GM19455 (cell line): ENCODE data around the gene SLC22A12.

Experiments used
- ATAC-seq: cut with Tn5 transposase; IDR thresholded peaks from one replicate; pipeline ENCODE4 v1.9.1; 2021; ENCODE audit not compliant: unreplicated experiment

Gene SLC22A12

DNA sequence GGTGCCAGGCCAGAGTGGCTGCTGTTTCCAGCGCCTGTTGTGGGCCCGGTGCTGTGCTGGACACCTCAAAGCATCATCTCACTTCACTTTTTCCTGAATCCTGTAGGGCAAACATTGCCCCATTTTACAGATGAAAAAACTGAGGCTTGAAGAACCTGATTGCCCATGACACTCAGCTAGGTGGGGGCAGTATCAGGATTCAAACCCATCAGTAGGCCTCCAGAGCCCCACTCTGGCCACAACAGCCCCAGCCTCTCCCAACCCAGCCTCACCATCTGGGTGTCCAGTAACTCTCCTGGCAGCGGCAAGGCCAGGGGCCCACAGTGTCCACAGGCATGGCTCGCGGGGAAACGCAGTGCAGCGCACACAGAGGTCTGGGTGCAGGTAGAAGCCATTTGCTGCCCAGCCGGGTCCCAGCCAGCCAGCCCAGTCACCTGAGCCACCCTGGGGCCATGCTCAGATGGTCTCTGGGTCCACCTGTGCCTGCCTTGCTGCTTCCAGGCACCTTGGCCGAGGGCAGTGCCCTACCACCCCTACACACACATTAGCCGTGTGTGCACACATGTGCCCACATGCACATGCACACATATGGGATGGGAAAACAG, 11.5 kb downstream of the SLC22A12 start:
- ATAC-seq, result no peak

DNA sequence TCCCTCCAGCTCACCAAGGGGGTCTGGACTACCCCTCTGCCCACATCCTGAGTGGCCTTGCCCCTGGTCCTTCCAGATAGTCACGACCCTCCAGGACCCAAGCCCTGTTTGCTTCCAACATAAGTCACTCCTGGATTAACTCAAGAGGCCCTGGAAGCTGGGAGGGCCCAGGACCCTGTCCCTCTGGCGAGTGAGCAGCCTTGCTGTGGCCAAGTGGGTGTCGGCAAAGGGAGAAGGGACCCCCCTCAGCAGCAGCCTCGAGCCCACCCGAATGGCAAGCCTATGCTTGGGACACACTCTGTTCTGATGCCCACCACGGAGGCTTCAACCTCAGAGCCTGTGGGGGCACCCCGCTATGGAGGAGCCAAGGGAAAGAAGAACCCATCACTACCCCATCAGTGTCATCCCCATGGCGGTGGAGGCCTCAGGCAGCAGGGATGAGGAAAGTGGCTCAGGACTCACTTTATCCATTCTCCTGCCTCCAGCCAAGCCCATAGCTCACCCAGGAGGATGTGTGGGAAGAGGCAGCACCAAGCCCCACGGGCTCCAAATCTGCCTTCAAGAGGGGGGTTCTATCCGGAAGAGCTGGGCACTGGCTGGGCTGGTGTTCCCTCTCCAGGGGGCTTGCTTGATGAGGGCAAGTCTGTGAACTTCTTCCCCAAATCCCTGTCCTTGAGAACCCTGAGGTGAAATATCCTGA, 12.5 kb downstream of the SLC22A12 start:
- ATAC-seq, result no peak

DNA sequence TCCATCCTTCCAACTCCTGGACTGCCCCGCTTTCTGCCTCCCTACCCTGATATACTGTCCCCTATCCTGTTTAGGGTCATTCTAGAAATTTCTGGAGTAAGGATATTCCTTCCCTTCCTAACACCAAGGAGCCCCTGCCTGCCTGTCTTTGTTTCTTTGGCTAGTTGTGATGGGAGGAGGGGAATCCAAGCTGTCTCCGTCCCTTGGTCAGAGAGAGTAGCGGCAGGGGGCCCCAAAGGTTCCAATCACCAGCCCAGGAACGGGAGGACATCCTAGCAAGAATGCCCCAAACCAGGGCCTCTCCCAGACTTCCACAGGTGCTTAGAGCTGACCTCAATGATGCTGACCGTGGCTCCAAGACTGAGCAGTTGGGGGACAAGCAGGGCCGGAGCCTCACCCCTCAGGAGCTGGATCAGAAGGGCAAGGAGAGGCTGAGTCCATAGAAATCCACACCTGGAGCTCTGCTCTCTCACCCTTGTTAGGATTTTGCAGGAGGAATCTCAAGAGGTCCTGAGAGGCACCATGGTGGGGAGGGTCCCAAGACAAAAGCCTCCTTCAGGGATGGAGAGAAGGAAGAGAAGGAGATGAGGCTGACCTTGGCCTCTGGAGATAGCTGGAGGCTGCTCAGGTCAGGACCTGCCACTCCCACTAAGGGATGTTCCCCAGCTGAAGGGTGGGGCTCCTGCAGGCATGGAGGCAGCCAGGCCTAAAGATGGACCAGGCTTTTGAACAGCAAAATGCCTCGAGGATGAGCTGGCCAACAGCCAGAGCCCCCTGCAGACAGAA, 13.6 kb downstream of the SLC22A12 start:
- no peak for ATAC-seq

DNA sequence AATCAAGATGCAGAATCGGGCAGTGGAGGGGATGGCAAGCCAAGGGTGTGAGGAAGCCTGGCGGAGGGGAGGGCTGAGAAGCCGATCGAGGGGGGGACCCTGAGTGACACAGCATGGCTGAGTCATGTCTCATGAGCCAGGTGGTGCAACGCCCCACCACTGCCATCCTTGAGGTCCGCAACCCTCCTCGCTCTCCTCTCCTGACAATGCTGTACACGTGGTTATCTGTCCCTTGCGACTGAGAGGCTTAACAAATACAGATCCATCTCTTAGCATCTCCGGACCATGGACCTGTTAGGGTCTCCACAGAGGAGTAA, 14.2 kb downstream of the SLC22A12 start:
- ATAC-seq, result no peak

DNA sequence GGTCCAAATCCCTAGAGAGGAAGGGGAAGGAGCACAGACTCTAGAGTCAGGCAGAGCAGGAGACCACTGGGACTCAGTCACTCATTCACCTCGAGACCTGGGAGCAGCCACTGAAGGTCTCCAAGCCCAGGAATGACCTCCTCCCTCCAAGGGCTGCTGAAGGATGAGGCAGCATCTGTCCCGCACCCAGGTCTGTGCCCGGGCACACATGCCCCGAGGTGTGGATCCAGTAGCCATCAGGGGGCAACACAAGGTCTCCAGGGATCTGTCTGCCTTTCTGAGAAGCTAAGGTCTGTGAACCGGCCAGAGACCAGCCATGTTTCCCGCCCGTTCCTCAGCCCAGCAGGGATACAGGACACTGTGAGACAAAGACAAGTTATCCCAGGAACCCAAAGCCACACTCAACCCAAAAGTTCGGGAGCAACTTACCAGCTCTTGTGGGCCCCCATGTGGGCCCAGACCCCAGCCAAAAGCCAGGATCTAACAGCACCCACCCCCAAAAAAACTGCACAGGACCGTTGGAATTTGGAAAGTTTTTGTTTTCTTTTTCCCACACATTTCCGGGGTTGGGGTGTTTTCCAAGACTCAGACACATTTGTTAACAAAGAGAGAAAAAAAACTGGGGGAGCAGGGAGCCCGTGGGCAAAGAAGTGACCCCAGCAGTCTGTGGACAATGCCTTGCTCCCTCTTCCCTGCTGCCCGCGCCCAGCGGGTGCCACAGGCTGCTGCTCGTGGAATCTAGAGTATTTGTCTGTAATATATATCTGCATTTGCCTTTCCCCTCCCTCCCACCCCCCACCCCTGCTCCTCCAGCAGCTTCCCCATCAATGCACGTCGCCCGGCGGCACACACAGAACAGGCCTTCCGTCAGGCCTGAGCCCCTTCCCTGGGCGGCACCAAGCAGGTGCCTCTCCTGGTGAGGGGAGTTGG, 14.9 kb downstream of the SLC22A12 start:
- ATAC-seq, result no peak

DNA sequence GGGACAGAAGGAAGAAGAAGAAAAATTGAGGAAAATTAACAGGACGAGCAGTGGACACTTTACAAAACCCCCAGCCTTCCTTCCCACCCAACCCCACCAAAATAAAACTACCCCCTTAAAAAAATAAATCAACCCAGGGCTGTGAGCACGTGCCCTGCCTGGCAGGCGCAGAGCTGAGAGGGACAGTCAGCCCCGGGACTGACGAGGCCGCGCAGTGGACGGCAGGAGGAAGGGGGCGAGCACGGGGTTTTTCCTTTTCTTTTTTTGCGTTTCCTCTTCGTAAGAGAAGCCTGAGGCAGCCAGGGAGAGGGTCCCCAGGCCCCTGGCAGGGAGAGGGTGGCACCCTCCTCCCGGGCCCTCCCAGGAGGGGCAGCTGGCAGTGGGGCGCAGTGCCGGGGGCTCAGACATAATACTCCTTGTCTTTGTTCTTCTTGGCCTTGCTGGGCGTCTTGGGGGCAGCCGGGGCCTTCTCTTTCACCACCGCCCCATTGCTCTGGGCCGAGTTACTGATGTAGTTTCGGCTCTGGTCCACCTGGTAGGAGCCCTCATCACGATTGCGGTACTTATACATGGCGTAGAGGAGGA, 15.9 kb downstream of the SLC22A12 start:
- no peak for ATAC-seq

DNA sequence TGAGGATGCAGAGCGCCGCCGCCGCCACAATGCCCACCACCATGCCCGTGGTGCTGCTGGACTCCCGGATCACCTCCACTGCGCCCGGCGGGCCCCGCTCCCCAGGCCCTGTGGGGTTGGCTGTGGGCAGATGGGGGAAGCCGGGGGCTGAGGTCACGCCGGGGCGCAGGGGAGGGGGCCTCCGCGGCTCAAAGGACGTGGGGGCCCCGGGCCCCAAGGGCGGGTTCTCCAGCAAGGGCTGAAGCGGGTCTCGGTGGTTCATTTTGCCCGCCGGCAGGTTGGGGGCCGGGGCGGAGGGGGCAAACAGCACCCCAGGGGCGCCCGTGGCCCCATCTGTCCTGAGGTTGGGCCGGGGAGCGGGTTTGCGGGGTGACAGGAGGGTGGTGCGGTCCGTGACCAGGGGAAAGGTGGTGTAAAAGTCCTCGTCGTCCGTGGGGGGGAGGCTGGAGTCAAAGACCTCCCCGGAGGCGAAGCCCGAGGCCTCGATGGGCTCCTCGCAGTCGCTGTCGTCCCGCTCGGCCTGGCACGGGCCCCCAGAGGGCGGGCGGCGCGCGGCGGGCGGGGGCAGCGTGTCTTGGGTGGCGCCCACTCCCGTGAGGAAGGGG, 16.5 kb downstream of the SLC22A12 start:
- ATAC-seq, result no peak

DNA sequence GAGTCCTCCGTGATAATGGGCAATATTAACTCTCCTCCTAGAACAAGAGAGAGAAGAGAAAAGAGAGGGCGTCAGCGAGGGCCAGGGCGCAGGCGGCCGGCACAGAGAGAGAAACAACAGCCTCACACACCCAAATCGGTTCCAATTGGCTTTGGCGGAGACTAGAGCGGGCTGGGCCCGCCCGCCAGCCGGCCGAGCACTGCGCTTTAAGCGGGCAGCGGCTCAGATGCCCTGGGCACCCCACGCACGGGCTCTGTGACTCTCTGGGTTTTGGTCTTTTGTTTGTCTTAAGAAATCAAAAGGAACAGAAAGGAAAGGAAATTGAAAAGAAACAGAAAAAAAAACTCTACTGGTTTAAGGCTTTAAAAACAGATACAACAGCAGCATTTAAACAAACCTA, 17.0 kb downstream of the SLC22A12 start:
- no peak for ATAC-seq

DNA sequence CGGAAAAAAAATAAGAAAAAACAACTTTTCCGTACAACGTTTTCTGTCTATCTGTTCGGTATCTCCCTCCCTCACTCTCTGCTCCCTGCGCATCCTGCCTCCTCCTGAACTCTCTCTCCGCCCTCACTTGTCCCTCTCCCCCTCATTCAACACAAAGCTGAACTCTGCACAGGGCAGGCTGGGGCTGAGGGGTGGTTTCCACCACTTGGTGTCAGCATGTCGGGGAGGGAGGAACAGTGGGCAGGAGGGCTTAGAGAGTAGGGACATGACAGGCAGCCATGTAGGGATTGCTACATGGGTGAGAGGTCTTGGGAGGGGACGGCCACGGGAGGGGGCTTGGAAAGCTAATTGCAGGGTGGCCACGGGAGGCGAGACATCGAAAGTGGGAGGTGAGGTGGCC, 17.6 kb downstream of the SLC22A12 start:
- no peak for ATAC-seq

DNA sequence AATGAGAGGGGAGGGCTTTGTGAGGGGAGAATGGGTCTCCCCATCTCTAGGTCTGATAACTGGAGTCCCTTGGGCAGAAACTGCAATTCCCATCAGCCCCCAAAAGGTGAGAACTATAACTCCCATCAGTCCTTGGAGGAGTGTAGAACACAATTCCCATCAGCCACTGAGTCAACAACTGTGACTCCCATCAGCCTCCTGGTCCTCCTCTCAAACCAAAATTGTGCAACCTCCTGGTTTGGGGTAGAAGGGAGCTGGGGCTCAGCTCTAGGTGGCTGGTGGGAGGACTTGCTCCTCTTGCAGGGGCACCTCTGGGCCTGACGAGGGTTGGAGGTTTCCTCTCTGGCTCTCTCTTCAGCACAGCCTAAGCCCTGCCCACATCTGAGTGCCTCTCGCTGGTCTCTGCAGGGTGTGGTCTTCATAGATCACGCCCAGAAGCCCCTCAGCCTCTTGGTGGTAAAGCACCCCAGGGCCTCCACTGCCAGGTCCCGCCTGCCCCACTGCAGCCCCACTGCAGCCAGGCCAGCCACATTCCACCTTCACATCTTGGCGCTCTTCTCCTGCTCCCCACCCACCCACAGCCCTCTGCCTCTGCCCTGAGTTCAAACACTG, 18.5 kb downstream of the SLC22A12 start:
- ATAC-seq, result no peak

DNA sequence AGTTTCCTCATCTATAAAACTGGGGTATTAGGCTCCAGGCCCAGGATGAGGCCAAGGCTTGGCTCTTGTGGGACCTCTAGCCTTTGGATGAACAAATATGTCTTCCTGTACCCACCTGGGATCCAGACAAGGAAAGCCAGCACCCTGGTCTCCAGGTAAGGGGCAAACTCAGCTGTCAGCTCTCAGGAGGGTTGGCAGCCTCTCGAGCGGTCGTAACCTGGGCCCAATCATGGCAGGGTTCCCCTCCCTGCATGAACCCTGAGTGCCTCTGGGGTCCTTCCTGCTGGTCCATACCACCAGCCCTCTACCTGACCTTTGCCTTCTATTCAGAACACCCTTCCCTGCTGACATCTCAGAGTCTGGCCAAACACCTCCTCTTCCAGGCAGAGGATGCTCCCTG, 19.6 kb downstream of the SLC22A12 start:
- no peak for ATAC-seq

DNA sequence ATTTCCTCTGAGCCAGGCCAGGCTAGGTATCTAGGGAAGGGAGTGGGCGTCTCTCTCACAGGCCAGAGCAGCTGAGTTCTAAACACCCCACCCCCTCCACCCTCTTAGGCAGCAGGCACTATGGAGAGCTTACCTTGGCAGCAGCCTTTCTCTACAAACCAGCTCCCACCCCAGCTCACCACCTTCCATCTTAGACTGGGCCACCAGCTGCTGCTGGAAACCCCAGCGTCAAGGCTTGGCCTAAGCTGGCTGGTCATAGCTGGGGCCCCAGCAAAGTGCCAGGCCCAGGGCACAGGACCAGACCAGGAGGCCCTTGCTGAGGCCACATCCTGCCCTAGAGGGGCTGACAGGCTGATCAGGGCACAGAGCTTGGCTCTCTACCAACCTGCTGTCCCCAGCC, 20.2 kb downstream of the SLC22A12 start:
- no peak for ATAC-seq

DNA sequence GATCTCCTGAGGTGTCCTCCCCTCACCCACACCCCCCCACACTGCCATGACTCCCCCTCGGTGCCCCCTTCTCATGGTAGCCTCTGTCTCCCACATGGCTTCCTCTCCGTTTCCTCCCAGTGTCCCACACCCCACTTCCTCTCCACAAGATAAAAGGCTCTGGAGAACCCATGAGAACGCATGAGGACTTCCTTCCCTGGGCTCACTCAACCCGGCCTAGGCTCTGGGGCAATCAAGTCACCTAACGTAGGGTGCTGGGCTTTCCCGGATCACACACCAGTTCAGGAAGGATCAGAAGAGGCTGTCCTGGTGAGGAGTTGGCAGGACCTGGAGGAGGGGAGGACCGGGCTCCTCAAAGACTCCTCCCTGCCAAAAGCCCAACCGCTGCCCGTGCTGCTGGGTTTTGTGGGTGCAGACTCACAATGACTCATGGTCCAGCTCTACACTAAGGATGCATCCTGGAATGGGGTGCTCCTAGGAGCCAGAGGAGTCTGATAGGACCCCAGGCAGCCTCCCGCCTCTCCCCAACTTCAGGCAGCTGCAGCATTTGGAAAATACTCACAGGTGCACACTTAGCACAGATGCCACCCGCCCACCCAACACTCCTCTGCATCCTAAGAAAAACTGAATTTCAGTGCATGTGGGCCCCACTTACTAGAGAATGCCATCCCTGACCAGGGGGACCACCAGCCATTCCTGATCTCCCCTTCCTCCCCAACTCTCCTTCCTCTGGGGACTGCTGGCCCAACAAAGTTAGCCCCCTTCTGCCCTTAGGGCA, 21.0 kb downstream of the SLC22A12 start:
- ATAC-seq, result no peak

DNA sequence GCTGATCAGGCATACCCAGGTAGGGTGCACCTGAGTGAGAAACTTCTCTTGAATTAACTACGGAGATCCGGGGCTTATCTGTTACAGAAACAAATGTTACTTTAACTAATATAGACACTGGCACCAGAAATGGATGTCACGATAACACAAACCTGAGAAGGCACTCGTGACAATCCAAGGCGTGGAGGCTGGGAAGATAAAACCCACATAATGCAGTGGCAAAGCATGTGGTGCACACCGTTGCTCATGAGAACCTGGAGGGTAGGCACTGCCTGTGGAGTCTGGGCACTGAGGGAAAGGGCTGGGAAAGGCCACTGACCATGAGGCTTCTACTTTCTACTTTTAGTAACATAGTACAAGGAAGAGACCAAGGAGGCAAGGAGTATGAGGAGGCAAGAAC, 22.6 kb downstream of the SLC22A12 start:
- ATAC-seq, result no peak

DNA sequence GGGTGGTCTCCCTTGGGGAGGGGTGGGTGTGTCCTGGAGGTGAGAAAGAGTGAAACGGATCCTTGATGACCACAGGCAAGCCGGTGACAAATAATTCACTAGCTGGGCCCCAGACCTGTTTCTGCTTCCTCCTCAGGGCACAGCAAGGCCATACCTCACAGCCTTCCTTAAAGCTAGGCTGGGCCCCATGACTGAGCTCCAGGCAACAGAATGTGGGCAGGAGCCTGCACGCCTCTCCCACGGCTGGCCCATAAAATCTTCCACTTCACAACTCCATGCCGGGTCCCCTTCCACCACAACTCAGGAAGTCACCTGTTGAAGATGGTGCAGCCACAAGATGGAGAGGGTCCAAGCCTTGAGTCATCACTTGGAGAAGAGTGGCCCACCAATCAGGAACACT, 23.9 kb downstream of the SLC22A12 start:
- no peak for ATAC-seq

DNA sequence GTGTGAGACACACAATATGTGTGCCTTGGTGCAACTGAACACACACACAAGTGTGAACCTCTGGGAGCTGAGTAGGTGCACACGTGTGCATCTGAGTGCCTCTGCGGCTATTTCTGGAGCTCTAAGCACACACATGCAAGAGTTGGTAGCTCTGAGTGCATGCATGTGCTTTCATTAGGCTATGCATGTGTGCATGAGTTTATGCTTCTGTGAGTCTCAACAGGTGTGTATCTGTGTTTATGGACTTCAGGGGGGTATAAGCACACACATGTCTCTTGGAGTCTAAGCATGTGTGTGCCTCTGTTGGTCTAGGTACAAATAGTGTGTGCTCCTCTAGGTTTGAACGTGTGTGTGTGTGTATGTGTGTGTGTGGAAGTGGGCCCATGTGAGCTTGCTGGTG, 25.8 kb downstream of the SLC22A12 start:
- no peak for ATAC-seq

DNA sequence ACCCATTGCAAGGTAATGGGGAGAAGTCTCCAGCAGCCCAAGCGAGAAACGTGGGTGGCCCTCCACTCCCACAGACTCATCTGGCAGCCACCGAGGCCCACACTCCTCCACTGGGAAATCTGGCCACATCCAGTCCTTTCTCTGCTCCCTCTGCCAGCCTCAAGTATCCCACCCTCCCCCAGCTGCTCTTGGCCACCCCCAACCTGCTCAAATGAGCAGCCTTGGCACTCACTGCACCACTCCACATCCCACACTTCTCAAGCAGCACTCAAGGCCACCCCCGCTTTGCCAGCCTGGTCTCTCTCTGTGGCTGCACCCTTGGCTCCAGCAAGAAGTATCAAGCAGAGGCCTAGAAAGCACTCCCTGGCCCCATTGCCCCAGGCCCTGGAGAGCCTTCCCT, 28.2 kb downstream of the SLC22A12 start:
- no peak for ATAC-seq

DNA sequence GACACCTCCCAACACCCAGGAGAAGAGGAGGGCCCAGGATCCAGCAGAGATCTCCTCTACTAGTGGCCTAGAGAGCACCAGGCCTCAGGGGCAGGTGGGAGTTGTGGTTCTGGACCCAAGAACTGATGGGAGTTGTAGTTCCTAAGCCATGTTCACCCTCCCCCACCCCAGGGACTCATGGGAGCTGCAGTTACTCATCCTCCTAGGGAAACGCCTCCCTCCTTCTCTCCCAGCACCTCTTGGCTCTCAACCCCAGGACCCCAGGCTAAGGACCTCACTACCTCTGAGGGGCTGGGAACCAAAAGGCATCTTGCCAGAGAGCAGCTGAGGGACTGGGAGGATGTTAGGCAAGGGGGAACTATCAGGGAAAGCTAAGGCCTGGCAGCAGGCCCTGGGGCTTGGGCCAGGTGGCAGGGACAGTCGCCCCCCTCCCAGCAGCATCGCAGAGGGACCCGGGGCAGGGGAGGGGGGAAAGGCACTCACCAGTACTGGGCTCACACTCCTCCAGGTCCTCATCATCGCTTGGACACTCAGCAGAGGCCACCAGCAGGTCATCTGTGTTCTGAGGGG, 28.9 kb downstream of the SLC22A12 start:
- no peak for ATAC-seq

DNA sequence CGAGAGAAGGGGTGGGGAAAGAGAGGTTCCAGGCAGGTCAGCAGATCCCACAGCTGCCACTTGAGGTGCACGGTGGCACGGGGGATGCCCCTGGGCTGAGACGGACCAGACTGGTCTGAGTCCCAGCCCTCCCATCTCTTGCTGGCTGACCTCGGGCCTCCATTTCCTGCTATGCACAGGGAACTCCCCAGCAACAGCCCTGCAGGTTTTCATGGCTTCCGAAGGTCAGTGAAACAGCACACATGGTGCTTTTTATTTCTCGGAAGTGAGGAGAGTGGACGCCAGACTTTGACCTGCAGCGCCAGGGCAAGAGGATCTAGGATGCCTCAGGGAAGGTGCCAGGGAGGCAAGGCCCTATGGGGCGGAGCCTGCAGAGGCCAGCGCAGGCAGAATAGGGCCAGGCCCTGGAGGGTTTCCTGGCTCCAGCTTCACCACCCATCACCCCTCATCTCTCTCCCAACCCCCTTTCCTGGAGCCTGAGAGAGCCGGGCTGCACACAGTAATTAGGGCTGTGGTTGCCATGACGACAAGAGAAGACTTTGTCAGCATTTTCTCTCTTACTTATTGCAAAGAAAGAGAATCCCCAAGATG, 29.5 kb downstream of the SLC22A12 start:
- no peak for ATAC-seq
